WI38 (cell line): ENCODE measurements around the gene CBLN3.

Source experiments
- H3K4me3 ChIP-seq: 2 replicates; pipeline ENCODE4 v1.5.1; 2011; ENCODE audit warnings: low read depth, mild to moderate bottlenecking, control low read depth, low read length
- TF ChIP-seq, protein P1 (sequence below): IDR thresholded peaks from 2 replicates; pipeline ENCODE4 v1.5.1; 2012; ENCODE audit warnings: low read depth, mild to moderate bottlenecking, control low read depth, low read length

The CBLN3 gene

GRCh38 chr14:24407608-24408325 lies 21.7 kb downstream of the CBLN3 start:
- H3K4me3 ChIP-seq = no peak overlapping the region
- TF ChIP-seq, protein P1, sequence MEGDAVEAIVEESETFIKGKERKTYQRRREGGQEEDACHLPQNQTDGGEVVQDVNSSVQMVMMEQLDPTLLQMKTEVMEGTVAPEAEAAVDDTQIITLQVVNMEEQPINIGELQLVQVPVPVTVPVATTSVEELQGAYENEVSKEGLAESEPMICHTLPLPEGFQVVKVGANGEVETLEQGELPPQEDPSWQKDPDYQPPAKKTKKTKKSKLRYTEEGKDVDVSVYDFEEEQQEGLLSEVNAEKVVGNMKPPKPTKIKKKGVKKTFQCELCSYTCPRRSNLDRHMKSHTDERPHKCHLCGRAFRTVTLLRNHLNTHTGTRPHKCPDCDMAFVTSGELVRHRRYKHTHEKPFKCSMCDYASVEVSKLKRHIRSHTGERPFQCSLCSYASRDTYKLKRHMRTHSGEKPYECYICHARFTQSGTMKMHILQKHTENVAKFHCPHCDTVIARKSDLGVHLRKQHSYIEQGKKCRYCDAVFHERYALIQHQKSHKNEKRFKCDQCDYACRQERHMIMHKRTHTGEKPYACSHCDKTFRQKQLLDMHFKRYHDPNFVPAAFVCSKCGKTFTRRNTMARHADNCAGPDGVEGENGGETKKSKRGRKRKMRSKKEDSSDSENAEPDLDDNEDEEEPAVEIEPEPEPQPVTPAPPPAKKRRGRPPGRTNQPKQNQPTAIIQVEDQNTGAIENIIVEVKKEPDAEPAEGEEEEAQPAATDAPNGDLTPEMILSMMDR = no peak

- TF ChIP-seq, protein P1 = no peak
- no peak overlapping the region for H3K4me3 ChIP-seq
These were observed 23.1 kb downstream of the CBLN3 start for GRCh38 chr14:24406416-24406815.

DNA sequence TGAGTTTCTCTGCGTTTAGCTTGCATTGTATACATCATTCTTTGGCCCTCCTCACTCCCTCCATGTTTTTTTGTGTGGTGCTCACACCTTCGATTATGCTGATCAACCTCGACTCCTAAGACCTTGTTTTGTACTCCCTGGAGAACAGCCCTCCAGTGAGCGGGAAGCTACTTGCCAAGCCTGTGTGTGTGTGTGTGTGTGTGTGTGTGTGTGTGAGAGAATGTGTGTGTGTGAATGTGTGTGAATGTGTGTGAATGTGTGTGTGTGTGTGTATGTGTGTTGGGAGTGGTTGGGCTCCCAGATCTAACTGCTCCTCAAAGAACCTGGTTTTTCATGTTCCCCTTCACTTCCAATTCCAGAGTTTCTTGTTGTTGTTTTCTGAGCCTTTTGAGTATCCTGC lies 24.7 kb downstream of the CBLN3 start:
- TF ChIP-seq, protein P1 = no peak

DNA sequence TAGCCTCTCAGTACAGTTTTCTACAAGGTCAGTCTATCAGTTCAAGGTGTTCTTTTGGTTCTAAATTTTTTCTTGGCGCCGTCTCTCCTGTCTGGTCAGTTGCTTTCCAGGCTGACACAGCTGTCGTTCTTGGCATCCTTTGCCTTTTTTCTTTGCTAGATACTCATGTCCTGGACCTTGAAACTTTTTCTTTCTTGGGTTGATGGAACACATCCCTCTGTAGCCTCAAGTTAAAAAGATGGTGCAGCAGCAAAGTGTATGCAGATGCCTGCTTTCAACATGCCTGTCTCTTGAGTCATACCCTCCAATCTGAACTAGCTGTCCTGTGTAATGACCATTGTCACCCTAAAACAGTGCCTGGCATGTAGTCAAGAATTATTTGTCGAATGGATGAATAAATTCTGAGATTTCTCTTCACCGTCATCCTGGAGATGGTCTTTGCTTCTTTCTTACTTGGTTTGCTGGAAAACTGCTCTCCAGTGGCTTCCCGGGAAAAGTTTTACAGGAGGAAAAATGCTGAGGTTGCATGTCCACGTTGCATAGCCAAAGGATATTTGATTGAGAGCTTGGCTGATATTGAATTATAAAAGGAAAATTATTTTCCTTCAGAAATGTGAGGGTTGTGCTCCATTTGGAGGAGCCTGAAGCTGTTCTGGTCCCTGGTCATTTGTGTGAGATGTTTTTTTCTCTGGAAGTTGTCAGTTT lies 26.0 kb downstream of the CBLN3 start:
- TF ChIP-seq, protein P1 = no peak
- no peak overlapping the region for H3K4me3 ChIP-seq

More for the DNA sequence above, 24.7 kb downstream of the CBLN3 start:
- H3K4me3 ChIP-seq = no peak overlapping the region

DNA sequence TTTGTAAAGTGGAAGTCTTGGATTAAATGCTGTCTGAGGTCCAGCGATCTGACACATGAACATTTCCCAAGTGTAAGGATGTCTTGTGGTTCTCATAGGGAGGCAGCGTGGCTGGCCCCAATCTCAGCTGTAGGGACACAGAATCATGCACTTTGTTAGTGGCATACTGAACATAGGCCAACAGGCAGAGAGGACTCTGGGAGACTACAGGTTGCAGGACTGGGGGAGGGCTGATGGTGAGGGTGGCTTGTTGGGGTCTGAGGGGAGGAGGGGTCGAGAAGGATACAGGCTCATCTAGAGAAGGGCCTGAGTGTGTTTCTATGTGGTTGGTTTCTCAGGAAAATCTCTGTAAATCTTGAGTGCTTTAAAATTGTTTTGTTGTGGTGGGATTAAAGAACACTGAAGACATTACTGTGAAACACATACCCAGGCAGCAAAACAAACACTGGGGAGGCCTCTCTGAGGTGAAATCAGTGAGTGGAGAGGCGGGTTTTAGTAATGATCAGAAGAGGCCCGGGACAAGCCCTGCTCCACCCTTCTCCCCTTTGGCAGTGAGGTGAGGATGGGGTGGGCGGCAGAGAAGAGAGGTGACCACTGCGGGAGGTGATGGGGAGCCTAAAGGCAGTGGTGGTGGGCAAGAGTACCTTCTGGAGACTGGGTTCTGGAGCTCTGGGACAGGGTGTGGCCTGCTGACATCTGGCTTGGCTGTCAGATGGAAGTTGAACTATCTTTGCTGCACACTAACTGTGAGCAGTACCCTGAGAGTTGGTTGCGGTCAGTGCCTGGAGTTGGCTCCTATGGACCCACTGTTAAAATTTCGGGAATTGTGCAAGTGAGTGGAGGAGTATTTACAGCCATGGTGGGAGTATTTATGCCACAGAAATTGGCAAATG lies 27.4 kb downstream of the CBLN3 start:
- no peak overlapping the region for H3K4me3 ChIP-seq
- TF ChIP-seq, protein P1 = no peak

DNA sequence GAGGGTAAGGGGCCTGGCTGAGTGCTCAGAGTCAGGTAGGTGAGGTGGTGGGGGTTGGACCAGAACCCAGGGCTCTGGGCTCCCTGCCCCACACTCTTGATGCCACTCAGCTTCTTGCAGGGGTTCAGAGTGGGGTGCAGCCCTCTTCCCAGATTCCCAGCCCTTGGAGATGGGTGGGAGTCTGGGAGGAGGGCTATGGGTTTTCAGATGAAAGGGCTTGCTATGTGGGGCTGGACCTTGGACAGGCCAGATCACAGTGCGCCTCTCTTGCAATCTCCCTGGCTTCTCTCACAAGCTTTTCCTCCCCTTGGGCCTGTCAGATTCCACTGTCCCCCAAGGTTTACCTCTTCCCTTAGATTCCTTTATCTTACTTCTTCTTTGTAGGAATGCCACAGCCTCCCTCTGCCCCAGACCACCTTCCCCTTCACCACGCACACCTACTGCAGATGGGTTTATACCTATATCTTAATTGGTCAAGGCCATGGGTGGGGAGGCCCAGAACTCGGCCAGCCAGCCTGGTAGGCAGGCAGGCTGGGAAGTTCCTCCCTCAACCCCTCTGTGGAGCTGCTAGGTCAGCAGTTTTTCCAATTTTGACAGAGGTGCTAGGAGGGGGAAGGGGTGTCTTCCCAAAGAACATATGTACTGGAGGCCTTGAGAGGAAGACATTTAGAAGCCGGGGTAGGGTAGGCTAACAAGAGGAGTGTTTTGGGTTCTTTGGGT lies 29.3 kb downstream of the CBLN3 start:
- TF ChIP-seq, protein P1 = no peak
- H3K4me3 ChIP-seq = peak overlapping the region; percentile 64
